Neural cell (in vitro differentiated cells): Measurements from ENCODE around the gene ALB.

ENCODE experiments used
- CTCF ChIP-seq: fragments of 450-650 bp; IDR thresholded peaks from 2 replicates; pipeline ENCODE4 v1.5.1; 2014; ENCODE audit warnings: antibody characterized with exemption, mild to moderate bottlenecking, moderate library complexity; ENCODE audit not compliant: poor library complexity, severe bottlenecking
- POLR2AphosphoS5 ChIP-seq: IDR thresholded peaks from 2 replicates; pipeline ENCODE4 v1.6.1; 2012

- TF ChIP-seq CTCF: no peak
- no peak for TF ChIP-seq POLR2AphosphoS5
Measured at GRCh38 chr4:73409978-73410548, 6.0 kb downstream of the ALB start.
